Hippocampal formation (tissue), 2 donors: ENCODE data around the gene DND1.
"Not testable (repeated sequence)": the region's sequence is repeated elsewhere in the genome, so short reads cannot be mapped to it uniquely, and the experiment has no call there.

Source experiments
- DNase-seq, 2 donors: peaks; one replicate each; lab custom pipeline; 2025; lab: John Stamatoyannopoulos, UW

DND1 gene

GRCh38 chr5:140673187-140673976 is at the start of gene DND1:
TSS of gene DND1 (minus strand) at chr5:140673576. CDS start at chr5:140673542, 34 bp downstream.
- DNase-seq: no peak

GRCh38 chr5:140721395-140721794 is 48.0 kb upstream of the DND1 start:
- not testable (repeated sequence) for DNase-seq

- DNase-seq: not testable (repeated sequence)
These were observed 47.4 kb upstream of the DND1 start for GRCh38 chr5:140720738-140721137.

- DNase-seq: no peak
These were observed 44.9 kb upstream of the DND1 start for GRCh38 chr5:140718266-140718592.

- DNase-seq: not testable (repeated sequence)
These were observed 42.9 kb upstream of the DND1 start for GRCh38 chr5:140716238-140716637.

GRCh38 chr5:140713562-140714094 is 40.3 kb upstream of the DND1 start:
- DNase-seq: no peak

GRCh38 chr5:140711794-140712193 is 38.4 kb upstream of the DND1 start:
- DNase-seq: no peak

GRCh38 chr5:140710899-140711552 is 37.6 kb upstream of the DND1 start:
- peak; percentile 51 to 72 for DNase-seq

- not testable (repeated sequence) for DNase-seq
These were observed 35.4 kb upstream of the DND1 start for GRCh38 chr5:140708787-140709186.

GRCh38 chr5:140707812-140708211 is 34.4 kb upstream of the DND1 start:
- no peak for DNase-seq

- DNase-seq: peak; percentile 93 to 98
These were observed 27.1 kb upstream of the DND1 start, which contains the start of gene ZMAT2 for GRCh38 chr5:140700177-140701144. TSS of gene ZMAT2 (plus strand) at chr5:140700447. CDS start at chr5:140700461, 14 bp downstream.

GRCh38 chr5:140696891-140697492 is 23.6 kb upstream of the DND1 start:
- no peak for DNase-seq

GRCh38 chr5:140694276-140694675 is 20.9 kb upstream of the DND1 start:
- no peak for DNase-seq

GRCh38 chr5:140690941-140691924 is 17.9 kb upstream of the DND1 start, which contains the start of the genes HARS1 and HARS2:
TSS of gene HARS1 (minus strand) at chr5:140691370. CDS start at chr5:140691304, 66 bp downstream.
TSS of gene HARS2 (plus strand) at chr5:140691455. CDS start at chr5:140691649, 194 bp downstream.
- DNase-seq: peak; percentile 83 to 85

- DNase-seq: no peak
These were observed 17.1 kb upstream of the DND1 start for GRCh38 chr5:140690376-140690932.

GRCh38 chr5:140678993-140679392 is 5.6 kb upstream of the DND1 start:
- DNase-seq: no peak

- DNase-seq: no peak
These were observed 4.6 kb upstream of the DND1 start for GRCh38 chr5:140677947-140678346.

- DNase-seq: no peak
These were observed 1.3 kb upstream of the DND1 start for GRCh38 chr5:140674629-140675028.

- DNase-seq: no peak
These were observed 835 bp upstream of the DND1 start for GRCh38 chr5:140674211-140674610.
